Measurements from ENCODE around the gene ATP6AP1.
A peak's percentile ranks its signal among the peaks of the same experiment; 100 is the strongest.

ATP6AP1 gene

GRCh38 chrX:154448484-154448883 lies 20.0 kb downstream of the ATP6AP1 start:
- no peak for DNase-seq (ENCODE audit: low read depth in 2 of 2)

GRCh38 chrX:154449618-154450017 lies 21.1 kb downstream of the ATP6AP1 start:
- no peak for DNase-seq (ENCODE audit: low read depth in 2 of 2)

GRCh38 chrX:154450312-154450711 lies 21.8 kb downstream of the ATP6AP1 start:
- no peak for DNase-seq (ENCODE audit: low read depth in 2 of 2)

GRCh38 chrX:154452823-154453222 lies 24.3 kb downstream of the ATP6AP1 start:
- no peak for DNase-seq (ENCODE audit: low read depth in 2 of 2)

GRCh38 chrX:154457491-154458115 lies 29.1 kb downstream of the ATP6AP1 start:
- DNase-seq (ENCODE audit: low read depth in 2 of 2): peak in 1 of 2 donors; percentile 25

GRCh38 chrX:154458116-154458953 lies 29.9 kb downstream of the ATP6AP1 start, which contains the start of gene PLXNA3:
Gene PLXNA3, plus strand, starts transcription at chrX:154458281. Its CDS starts 1,903 bp downstream, at chrX:154460184.
- peak in 1 of 2 donors; percentile 42 for DNase-seq (ENCODE audit: low read depth in 2 of 2)

- no peak for DNase-seq (ENCODE audit: low read depth in 2 of 2)
These were observed 30.7 kb downstream of the ATP6AP1 start for GRCh38 chrX:154458954-154459778.

GRCh38 chrX:154459832-154460231 lies 31.4 kb downstream of the ATP6AP1 start:
- no peak for DNase-seq (ENCODE audit: low read depth in 2 of 2)

- DNase-seq (ENCODE audit: low read depth in 2 of 2): no peak
These were observed 31.8 kb downstream of the ATP6AP1 start for GRCh38 chrX:154460326-154460725.

GRCh38 chrX:154462396-154462795 lies 33.9 kb downstream of the ATP6AP1 start:
- no peak for DNase-seq (ENCODE audit: low read depth in 2 of 2)

- DNase-seq (ENCODE audit: low read depth in 2 of 2): no peak
These were observed 35.2 kb downstream of the ATP6AP1 start for GRCh38 chrX:154463611-154464220.

- DNase-seq (ENCODE audit: low read depth in 2 of 2): no peak
These were observed 36.4 kb downstream of the ATP6AP1 start for GRCh38 chrX:154464806-154465365.

GRCh38 chrX:154465601-154466000 lies 37.1 kb downstream of the ATP6AP1 start:
- no peak for DNase-seq (ENCODE audit: low read depth in 2 of 2)

GRCh38 chrX:154466036-154466435 lies 37.6 kb downstream of the ATP6AP1 start:
- no peak for DNase-seq (ENCODE audit: low read depth in 2 of 2)

GRCh38 chrX:154466907-154467306 lies 38.4 kb downstream of the ATP6AP1 start:
- no peak for DNase-seq (ENCODE audit: low read depth in 2 of 2)

- DNase-seq (ENCODE audit: low read depth in 2 of 2): no peak
These were observed 39.1 kb downstream of the ATP6AP1 start for GRCh38 chrX:154467556-154467955.

- no peak for DNase-seq (ENCODE audit: low read depth in 2 of 2)
These were observed 39.7 kb downstream of the ATP6AP1 start for GRCh38 chrX:154468217-154468616.

GRCh38 chrX:154469114-154469513 lies 40.6 kb downstream of the ATP6AP1 start:
- no peak for DNase-seq (ENCODE audit: low read depth in 2 of 2)

- no peak for DNase-seq (ENCODE audit: low read depth in 2 of 2)
These were observed 41.4 kb downstream of the ATP6AP1 start for GRCh38 chrX:154469880-154470279.

GRCh38 chrX:154470434-154470833 lies 42.0 kb downstream of the ATP6AP1 start:
- no peak for DNase-seq (ENCODE audit: low read depth in 2 of 2)

- DNase-seq (ENCODE audit: low read depth in 2 of 2): no peak
These were observed 42.6 kb downstream of the ATP6AP1 start for GRCh38 chrX:154470914-154471568.
